Measurements from ENCODE around the gene E4F1. TPM values are rescaled to one million over a fixed set of nuclear protein-coding genes. Genes with fewer than 3 reads are reported as not detected.

E4F1 gene
- total and polyA plus RNA-seq, 7 donors = 11.1 to 22.9 (median 16.8) TPM

- H3K9me3 ChIP-seq = no peaks in the 10 kb centered on the region
- ATAC-seq = no peak
- 76 to 93% (median 77%) methylated on average over 10 to 11 of the region's 11 CpGs for WGBS, 3 donors
- no peak overlapping the region for H3K4me3 ChIP-seq
- intact Hi-C loops (cut with DNase I) = no loop called here
- H3K27ac ChIP-seq = no peak overlapping the region
- no peaks in the 10 kb centered on the region for H3K4me1 ChIP-seq
- peak in 1 of 2 donors; percentile 46 for DNase-seq
- H3K36me3 ChIP-seq (ENCODE audit: insufficient read depth in 1 of 2, low read depth in 1 of 2) = peaks cover 15 to 77% of the 10 kb centered on the region in 2 donors
- H3K27me3 ChIP-seq (ENCODE audit: insufficient read depth in 3 of 3, low read length in 2 of 3) = no peaks in the 10 kb centered on the region
- TF ChIP-seq CTCF (IDR thresholded peaks at IDR 0.05) = no peak
These were observed 19.2 kb downstream of the E4F1 start for GRCh38 chr16:2242598-2242997.

- H3K4me3 ChIP-seq = no peak overlapping the region
- WGBS, 3 donors = 94 to 99% (median 96%) methylated on average over 19 of the region's 19 CpGs
- DNase-seq = no peak
- H3K4me1 ChIP-seq = no peaks in the 10 kb centered on the region
- no peak overlapping the region for H3K27ac ChIP-seq
- no peaks in the 10 kb centered on the region for H3K27me3 ChIP-seq (ENCODE audit: insufficient read depth in 3 of 3, low read length in 2 of 3)
- no peaks in the 10 kb centered on the region for H3K9me3 ChIP-seq
- intact Hi-C loops (cut with DNase I) = no loop called here
- no peak for TF ChIP-seq CTCF (IDR thresholded peaks at IDR 0.05)
- ATAC-seq = no peak
- peaks cover 15 to 77% of the 10 kb centered on the region in 2 donors for H3K36me3 ChIP-seq (ENCODE audit: insufficient read depth in 1 of 2, low read depth in 1 of 2)
These were observed 19.7 kb downstream of the E4F1 start for GRCh38 chr16:2243031-2243528.

- WGBS, 3 donors = 92 to 95% (median 93%) methylated on average over 11 of the region's 11 CpGs
- no peak for TF ChIP-seq CTCF (IDR thresholded peaks at IDR 0.05)
- Histone ChIP-seq H3K4me1 (no peaks in the 10 kb centered on the region), H3K9me3 (no peaks in the 10 kb centered on the region), H3K27ac (no peak overlapping the region), H3K36me3 (ENCODE audit: insufficient read depth in 1 of 2, low read depth in 1 of 2) (peaks cover 15 to 83% of the 10 kb centered on the region in 2 donors), H3K4me3 (no peak overlapping the region), H3K27me3 (ENCODE audit: insufficient read depth in 3 of 3, low read length in 2 of 3) (no peaks in the 10 kb centered on the region)
- ATAC-seq (no peak), DNase-seq (no peak)
- intact Hi-C loops (cut with DNase I) = no loop called here
These were observed 20.4 kb downstream of the E4F1 start for GRCh38 chr16:2243781-2244180.

- no peak overlapping the region for H3K27ac ChIP-seq
- DNase-seq (no peak), ATAC-seq (peak in 1 of 4 donors; percentile 16)
- intact Hi-C loops (cut with DNase I) = no loop called here
- peaks cover 15 to 86% of the 10 kb centered on the region in 2 donors for H3K36me3 ChIP-seq (ENCODE audit: insufficient read depth in 1 of 2, low read depth in 1 of 2)
- H3K9me3 ChIP-seq = no peaks in the 10 kb centered on the region
- no peak overlapping the region for H3K4me3 ChIP-seq
- WGBS, 3 donors = 62 to 76% (median 74%) methylated on average over 16 to 17 of the region's 17 CpGs
- no peaks in the 10 kb centered on the region for H3K27me3 ChIP-seq (ENCODE audit: insufficient read depth in 3 of 3, low read length in 2 of 3)
- no peak for TF ChIP-seq CTCF (IDR thresholded peaks at IDR 0.05)
- H3K4me1 ChIP-seq = no peaks in the 10 kb centered on the region
These were observed 20.9 kb downstream of the E4F1 start for GRCh38 chr16:2244301-2244700.

Data from psoas muscle (tissue), 8 donors.